Heart left ventricle (tissue), 16 donors: ENCODE measurements around the gene CFAP251. TPM values are rescaled to one million over a fixed set of nuclear protein-coding genes. Genes with fewer than 3 reads are reported as not detected.
A peak's percentile ranks its signal among the peaks of the same experiment; 100 is the strongest.

ENCODE experiments used
- ATAC-seq, 4 donors: fragments of 200-7000 bp; cut with Tn5 transposase; one replicate each; pipeline ENCODE4 v1.9.1; 2020 to 2022; ENCODE audit warnings: moderate library complexity in 4 of 4, mild to moderate bottlenecking in 3 of 4, moderate number of reproducible peaks in 1 of 4
- DNase-seq, 5 donors: peaks; one replicate each; pipeline ENCODE4 v3.0.0-alpha.2; 2020
- H3K27ac ChIP-seq, 12 donors: fragments of 200-600 bp; sonication (generic) in 4 of 12; one replicate each; pipeline versions ENCODE4 v1.5.0 to v1.8.0; 2016 to 2022; ENCODE audit warnings: mild to moderate bottlenecking in 2 of 12
- H3K27me3 ChIP-seq, 9 donors: fragments of 200-600 bp; sonication (generic) in 2 of 9; one replicate each; pipeline versions ENCODE4 v1.5.1 to v1.8.0; 2016 to 2022; ENCODE audit warnings: mild to moderate bottlenecking in 3 of 9
- H3K36me3 ChIP-seq, 9 donors: fragments of 200-600 bp; sonication (generic) in 2 of 9; one replicate each; pipeline versions ENCODE4 v1.5.0 to v1.8.0; 2018 to 2022; ENCODE audit warnings: mild to moderate bottlenecking in 2 of 9
- H3K4me1 ChIP-seq, 12 donors: fragments of 200-600 bp; sonication (generic) in 4 of 12; one replicate each; pipeline versions ENCODE4 v1.5.0 to v1.8.0; 2016 to 2022; ENCODE audit warnings: mild to moderate bottlenecking in 3 of 12
- H3K4me3 ChIP-seq, 12 donors: fragments of 200-600 bp; sonication (generic) in 4 of 12; one replicate each; pipeline versions ENCODE4 v1.5.0 to v1.8.0; 2017 to 2022; ENCODE audit warnings: mild to moderate bottlenecking in 9 of 12, moderate library complexity in 4 of 12
- H3K9me3 ChIP-seq, 12 donors: fragments of 200-600 bp; sonication (generic) in 4 of 12; one replicate each; pipeline versions ENCODE4 v1.5.0 to v1.8.0; 2016 to 2022; ENCODE audit warnings: mild to moderate bottlenecking in 1 of 12
- CTCF ChIP-seq, 12 donors: fragments of 200-600 bp; sonication (generic) in 4 of 12; IDR thresholded peaks; one replicate each; pipeline versions ENCODE4 v1.5.0 to v1.8.0; 2018 to 2022; ENCODE audit warnings: antibody characterized with exemption in 12 of 12, mild to moderate bottlenecking in 5 of 12
- POLR2A ChIP-seq, 2 donors: fragments of 450-650 bp; IDR thresholded peaks; one replicate each; pipeline ENCODE4 v1.6.1; 2017; ENCODE audit warnings: antibody characterized with exemption in 2 of 2, mild to moderate bottlenecking in 2 of 2, moderate library complexity in 2 of 2
- WGBS, 4 donors: extraction: QIAGEN DNeasy Blood & Tissue Kit in 2 of 4; methylation state at CpG; one replicate each; pipeline versions ENCODE4 v1.1.5 to v1.1.7; 2013 to 2018; 5-methylcytosine and 5-hydroxymethylcytosine counted together
- intact Hi-C, 10 donors: fragments of 100-400 bp; cut with DNase I; formaldehyde crosslinking; loops; one replicate each; pipeline versions ENCODE4 v1.11.1 to v1.14.2; 2022
- polyA plus RNA-seq, 2 donors: library from polyadenylated mRNA; stranded (reverse); fragments of 200-250 nt; gene quantifications; one replicate each; pipeline ENCODE4 v1.2.3, GENCODE V29; 2013
- total RNA-seq, 9 donors: library from RNA; depleted of rRNA in 2 of 9; stranded (reverse); fragments of >200 nt in 2 of 9; fragmentation: NEBNext Ultra II Directional in 3 of 9; extraction: Animal tissue kit (Norgen Biotek cat#: 25700) in 3 of 9; gene quantifications; one replicate each; pipeline versions ENCODE4 v1.1.0 to v1.2.4, GENCODE V29; 2016 to 2023
- donor health status: ischemic (EF 13 %, LVEDD 7.1; RV severe dilation, severe dysfunction).
- donor health status: healthy with polysubstance abuse.
- donor health status: DM: no; HTN: yes; CAD: no.
- donor health status: DM: no; HTN: no; CAD: no.
- donor health status: ischemic (EF 25% LVEDD 6.9; RV normal size, moderate dysfunction).
- donor health status: ischemic (EF 25% LVEDD 5.7; RV mildly dilated, moderate dysfunction).
- donor health status: healthy.
- donor health status: DM: yes; HTN: yes; CAD: no.
- donor health status: ischemic (EF 35%, LVEDD 5.7; RV mildly dilated, moderate dysfunction).
- donor health status: nonischemic (EF 11% LVEDD 7.7; RV severe dilation, severe dysfunction).
- donor health status: DM: yes; HTN: yes; CAD: no.
- donor health status: PGD.
- donor health status: ischemic (EF 29% LVEDD 5.4; RV normal size, mild dysfunction).
- donor health status: nonischemic (EF 23%, LVEDD 6.1; RV moderate dilation, normal function).

Gene CFAP251
- total and polyA plus RNA-seq, 11 donors = 0.60 to 8.0 (median 1.4) TPM

GRCh38 chr12:121916719-121917118 is 1.7 kb upstream of the CFAP251 start:
- Histone ChIP-seq H3K36me3 (peaks cover 0 to 60% (median 55%) of the 10 kb centered on the region in 9 donors), H3K4me3 (no peak overlapping the region), H3K4me1 (peaks cover 0 to 15% (median 5%) of the 10 kb centered on the region in 12 donors), H3K27me3 (no peaks in the 10 kb centered on the region), H3K27ac (peak overlapping the region in 1 of 12 donors; percentile 5), H3K9me3 (no peaks in the 10 kb centered on the region)
- DNase-seq (peak in 1 of 5 donors; percentile 14), ATAC-seq (peak in 1 of 4 donors; percentile 21)
- intact Hi-C loops = loop anchor here in 9 of 10 donors (5.0 to 10.0 kb wide), 7 partner anchors 106 to 288 kb away; partner anchors contain the start of genes BCL7A (in 4 of the 9) and B3GNT4 (in 1 of the 9)
- 62 to 84% (median 74%) methylated on average over 7 of the region's 7 CpGs for WGBS, 4 donors
- TF ChIP-seq POLR2A (IDR thresholded peaks at IDR 0.05) = no peak
- TF ChIP-seq CTCF (IDR thresholded peaks at IDR 0.05) = peak in 6 of 12 donors; percentile 15 to 49 (median 28)

GRCh38 chr12:121918679-121919038 is 267 bp downstream of the CFAP251 start:
- DNase-seq (no peak), ATAC-seq (no peak)
- Histone ChIP-seq H3K9me3 (no peaks in the 10 kb centered on the region), H3K27ac (peak overlapping the region in 5 of 12 donors; percentile 39 to 71 (median 54)), H3K36me3 (peaks cover 0 to 44% (median 41%) of the 10 kb centered on the region in 9 donors), H3K4me3 (peak overlapping the region; percentile 3 to 62 (median 51)), H3K4me1 (peaks cover 0 to 18% (median 7%) of the 10 kb centered on the region in 12 donors), H3K27me3 (no peaks in the 10 kb centered on the region)
- intact Hi-C loops = loop anchor here in 9 of 10 donors (2.0 to 10.0 kb wide), 8 partner anchors 104 to 286 kb away; partner anchors contain the start of genes BCL7A (in 4 of the 9) and B3GNT4 (in 1 of the 9)
- TF ChIP-seq POLR2A (IDR thresholded peaks at IDR 0.05) (no peak), CTCF (IDR thresholded peaks at IDR 0.05) (no peak)
- WGBS, 4 donors = 15 to 31% (median 17%) methylated on average over 10 to 22 of the region's 22 CpGs

GRCh38 chr12:121921066-121921465 is 2.7 kb downstream of the CFAP251 start:
- intact Hi-C loops = no loop called here
- Histone ChIP-seq H3K4me1 (peaks cover 0 to 35% (median 24%) of the 10 kb centered on the region in 12 donors), H3K9me3 (no peaks in the 10 kb centered on the region), H3K4me3 (no peak overlapping the region), H3K36me3 (peaks cover 0 to 20% (median 18%) of the 10 kb centered on the region in 9 donors), H3K27ac (no peak overlapping the region), H3K27me3 (no peaks in the 10 kb centered on the region)
- TF ChIP-seq POLR2A (IDR thresholded peaks at IDR 0.05) (no peak), CTCF (IDR thresholded peaks at IDR 0.05) (no peak)
- DNase-seq (no peak), ATAC-seq (no peak)
- WGBS, 4 donors = 66 to 75% (median 71%) methylated on average over 2 of the region's 2 CpGs

- Histone ChIP-seq H3K36me3 (no peaks in the 10 kb centered on the region), H3K4me3 (peak overlapping the region in 6 of 12 donors; percentile 9 to 44 (median 25)), H3K9me3 (no peaks in the 10 kb centered on the region), H3K27ac (peak overlapping the region in 11 of 12 donors; percentile 1 to 81 (median 68)), H3K4me1 (peaks cover 0 to 33% (median 17%) of the 10 kb centered on the region in 12 donors), H3K27me3 (no peaks in the 10 kb centered on the region)
- DNase-seq (peak in 1 of 5 donors; percentile 29), ATAC-seq (peak in 2 of 4 donors; percentile 29 to 53)
- TF ChIP-seq POLR2A (IDR thresholded peaks at IDR 0.05) (no peak), CTCF (IDR thresholded peaks at IDR 0.05) (no peak)
- WGBS, 4 donors = 30 to 49% (median 42%) methylated on average over 7 of the region's 7 CpGs
- intact Hi-C loops = no loop called here
Observed at GRCh38 chr12:121925358-121925695, 6.9 kb downstream of the CFAP251 start.
